Putamen (tissue), 1 donor: ENCODE results near the gene NRL.
A peak's percentile ranks its signal among the peaks of the same experiment; 100 is the strongest.
"Not testable (repeated sequence)": the region's sequence is repeated elsewhere in the genome, so short reads cannot be mapped to it uniquely, and the experiment has no call there.

Experiments
- DNase-seq: peaks from one replicate; pipeline ENCODE4 v3.0.0-alpha.2; 2016; ENCODE audit warnings: low spot score

NRL gene

GRCh38 chr14:24123424-24124417 is 9.0 kb upstream of the NRL start:
- no peak for DNase-seq

- DNase-seq = no peak
Observed at GRCh38 chr14:24122898-24123297, 8.1 kb upstream of the NRL start.

- DNase-seq = no peak
Observed at GRCh38 chr14:24122416-24122815, 7.7 kb upstream of the NRL start.

- DNase-seq = no peak
Observed at GRCh38 chr14:24121210-24121609, 6.5 kb upstream of the NRL start.

- no peak for DNase-seq
Observed at GRCh38 chr14:24119691-24120090, 4.9 kb upstream of the NRL start.

- DNase-seq = no peak
Observed at GRCh38 chr14:24117179-24117578, 2.4 kb upstream of the NRL start.

- DNase-seq = no peak
Observed at GRCh38 chr14:24116128-24116814, 1.5 kb upstream of the NRL start.

GRCh38 chr14:24115422-24116127 is 826 bp upstream of the NRL start:
- DNase-seq = no peak

GRCh38 chr14:24113801-24114531 is 783 bp downstream of the NRL start:
- peak; percentile 89 for DNase-seq

GRCh38 chr14:24113379-24113800 is 1.4 kb downstream of the NRL start:
- DNase-seq = no peak

- DNase-seq = no peak
Observed at GRCh38 chr14:24110523-24110922, 4.2 kb downstream of the NRL start.

GRCh38 chr14:24110060-24110459 is 4.7 kb downstream of the NRL start:
- no peak for DNase-seq

- no peak for DNase-seq
Observed at GRCh38 chr14:24108336-24108874, 6.3 kb downstream of the NRL start.

- no peak for DNase-seq
Observed at GRCh38 chr14:24106672-24107271, 8.0 kb downstream of the NRL start.

- not testable (repeated sequence) for DNase-seq
Observed at GRCh38 chr14:24105609-24106239, 9.0 kb downstream of the NRL start.

GRCh38 chr14:24103451-24103850 is 11.3 kb downstream of the NRL start:
- DNase-seq = no peak

- no peak for DNase-seq
Observed at GRCh38 chr14:24102357-24103048, 12.2 kb downstream of the NRL start.

GRCh38 chr14:24100982-24101494 is 13.7 kb downstream of the NRL start:
- DNase-seq = no peak

GRCh38 chr14:24100197-24100981 is 14.4 kb downstream of the NRL start:
- no peak for DNase-seq
